ENCODE results near the gene GNA12.

The GNA12 gene

GRCh38 chr7:2735744-2736143 is 108.4 kb downstream of the GNA12 start:
- Histone ChIP-seq H3K4me3 (ENCODE audit: low read length) (no peak overlapping the region), H3K9ac (ENCODE audit: low read length) (no peak overlapping the region), H3K27me3 (replicated peaks; ENCODE audit: control insufficient read depth, insufficient read depth, low read length) (no peaks in the 10 kb centered on the region), H3K4me1 (ENCODE audit: control insufficient read depth, insufficient read depth, low read length) (peaks cover 11% of the 10 kb centered on the region), H3K9me3 (ENCODE audit: control insufficient read depth, low read length) (no peaks in the 10 kb centered on the region), H3K36me3 (ENCODE audit: control insufficient read depth, insufficient read depth, low read length, severe bottlenecking) (peaks cover 20% of the 10 kb centered on the region)
- DNase-seq (ENCODE audit: low read depth): no peak

DNA sequence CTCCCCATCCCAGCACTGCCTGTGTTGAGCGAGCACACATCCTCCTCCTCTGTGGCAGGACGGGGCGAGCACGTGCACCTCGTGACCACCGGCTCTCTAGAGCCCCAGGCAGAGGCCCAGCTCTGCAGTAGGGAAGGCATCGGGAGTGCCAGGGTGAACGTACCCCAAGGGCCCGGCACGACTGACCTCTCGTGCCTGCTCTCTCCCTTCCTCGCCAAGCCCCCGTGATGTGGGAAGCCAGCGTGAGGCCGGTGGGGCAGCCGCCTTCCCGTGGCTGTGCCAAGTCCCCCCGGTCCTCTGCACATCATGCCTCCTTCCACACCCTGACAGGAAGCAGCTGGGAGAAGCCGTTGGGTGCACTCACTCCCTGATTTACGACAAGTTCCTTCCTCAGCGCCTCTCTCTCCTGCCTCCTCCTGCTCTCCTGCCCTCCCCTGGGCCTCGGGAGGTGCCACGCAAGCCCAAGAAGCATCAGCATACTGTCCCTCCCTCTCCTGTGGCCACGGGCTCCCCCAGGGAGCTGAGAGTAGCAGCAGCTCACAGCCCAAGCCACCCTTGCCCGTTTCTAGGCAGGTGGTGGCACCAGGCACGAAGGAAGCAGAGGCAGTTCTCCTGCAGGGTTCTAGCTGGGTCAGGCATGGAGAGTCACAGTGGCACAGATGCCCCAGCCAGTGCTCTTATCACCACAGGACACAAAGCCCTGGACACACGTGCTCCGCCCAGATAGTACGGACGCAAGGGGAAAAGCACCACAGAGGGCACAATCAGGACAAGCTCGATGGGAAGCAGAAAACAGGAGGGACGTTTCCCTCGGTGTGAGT is 109.1 kb downstream of the GNA12 start:
- no peak overlapping the region for H3K4me3 ChIP-seq (ENCODE audit: low read length)
- no peaks in the 10 kb centered on the region for H3K9me3 ChIP-seq (ENCODE audit: control insufficient read depth, low read length)
- H3K4me1 ChIP-seq (ENCODE audit: control insufficient read depth, insufficient read depth, low read length): peaks cover 11% of the 10 kb centered on the region
- no peak for DNase-seq (ENCODE audit: low read depth)
- no peaks in the 10 kb centered on the region for H3K27me3 ChIP-seq (replicated peaks; ENCODE audit: control insufficient read depth, insufficient read depth, low read length)
- H3K36me3 ChIP-seq (ENCODE audit: control insufficient read depth, insufficient read depth, low read length, severe bottlenecking): peaks cover 27% of the 10 kb centered on the region
- H3K9ac ChIP-seq (ENCODE audit: low read length): no peak overlapping the region

DNA sequence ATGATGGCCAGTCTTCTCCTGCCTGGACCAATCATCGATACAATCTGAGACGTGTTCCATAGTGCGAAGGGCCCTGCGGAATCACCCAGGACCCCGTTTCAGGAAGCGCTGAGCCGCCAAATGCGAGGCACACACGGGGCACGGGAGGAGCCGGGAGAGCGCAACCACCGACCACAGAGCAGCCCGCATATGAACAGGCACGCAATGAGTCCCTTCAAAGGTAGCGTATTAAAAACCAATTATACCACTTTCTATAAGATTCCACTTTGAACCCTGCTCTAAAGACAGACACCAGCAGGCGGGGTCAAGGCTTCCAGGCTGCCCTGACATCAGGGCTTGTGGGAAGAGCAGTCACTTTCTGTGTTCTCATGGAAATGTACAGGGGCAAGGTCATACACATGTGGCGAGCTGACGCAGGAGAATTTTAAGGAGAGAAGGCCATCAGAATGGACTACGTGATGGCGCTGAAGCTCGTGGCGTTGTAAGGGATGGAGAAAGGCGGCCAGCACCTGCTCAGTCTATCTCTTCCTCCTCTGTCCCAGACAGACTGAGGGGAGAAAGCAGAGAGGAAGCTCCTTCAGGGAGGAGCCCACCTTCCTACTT is 109.9 kb downstream of the GNA12 start:
- peaks cover 29% of the 10 kb centered on the region for H3K36me3 ChIP-seq (ENCODE audit: control insufficient read depth, insufficient read depth, low read length, severe bottlenecking)
- peaks cover 11% of the 10 kb centered on the region for H3K4me1 ChIP-seq (ENCODE audit: control insufficient read depth, insufficient read depth, low read length)
- DNase-seq (ENCODE audit: low read depth): no peak
- no peak overlapping the region for H3K9ac ChIP-seq (ENCODE audit: low read length)
- no peaks in the 10 kb centered on the region for H3K27me3 ChIP-seq (replicated peaks; ENCODE audit: control insufficient read depth, insufficient read depth, low read length)
- no peaks in the 10 kb centered on the region for H3K9me3 ChIP-seq (ENCODE audit: control insufficient read depth, low read length)
- H3K4me3 ChIP-seq (ENCODE audit: low read length): no peak overlapping the region

GRCh38 chr7:2732959-2733584 is 111.0 kb downstream of the GNA12 start:
- Histone ChIP-seq H3K9me3 (ENCODE audit: control insufficient read depth, low read length) (no peaks in the 10 kb centered on the region), H3K4me1 (ENCODE audit: control insufficient read depth, insufficient read depth, low read length) (peaks cover 6% of the 10 kb centered on the region), H3K27me3 (replicated peaks; ENCODE audit: control insufficient read depth, insufficient read depth, low read length) (no peaks in the 10 kb centered on the region), H3K9ac (ENCODE audit: low read length) (peak overlapping the region; percentile 19), H3K36me3 (ENCODE audit: control insufficient read depth, insufficient read depth, low read length, severe bottlenecking) (peaks cover 30% of the 10 kb centered on the region), H3K4me3 (ENCODE audit: low read length) (peak overlapping the region; percentile 3)
- no peak for DNase-seq (ENCODE audit: low read depth)

- H3K4me1 ChIP-seq (ENCODE audit: control insufficient read depth, insufficient read depth, low read length): peaks cover 6% of the 10 kb centered on the region
- DNase-seq (ENCODE audit: low read depth): no peak
- H3K36me3 ChIP-seq (ENCODE audit: control insufficient read depth, insufficient read depth, low read length, severe bottlenecking): peaks cover 33% of the 10 kb centered on the region
- no peak overlapping the region for H3K9ac ChIP-seq (ENCODE audit: low read length)
- H3K27me3 ChIP-seq (replicated peaks; ENCODE audit: control insufficient read depth, insufficient read depth, low read length): no peaks in the 10 kb centered on the region
- H3K9me3 ChIP-seq (ENCODE audit: control insufficient read depth, low read length): no peaks in the 10 kb centered on the region
- no peak overlapping the region for H3K4me3 ChIP-seq (ENCODE audit: low read length)
Observed at GRCh38 chr7:2732388-2732787, 111.7 kb downstream of the GNA12 start.

DNA sequence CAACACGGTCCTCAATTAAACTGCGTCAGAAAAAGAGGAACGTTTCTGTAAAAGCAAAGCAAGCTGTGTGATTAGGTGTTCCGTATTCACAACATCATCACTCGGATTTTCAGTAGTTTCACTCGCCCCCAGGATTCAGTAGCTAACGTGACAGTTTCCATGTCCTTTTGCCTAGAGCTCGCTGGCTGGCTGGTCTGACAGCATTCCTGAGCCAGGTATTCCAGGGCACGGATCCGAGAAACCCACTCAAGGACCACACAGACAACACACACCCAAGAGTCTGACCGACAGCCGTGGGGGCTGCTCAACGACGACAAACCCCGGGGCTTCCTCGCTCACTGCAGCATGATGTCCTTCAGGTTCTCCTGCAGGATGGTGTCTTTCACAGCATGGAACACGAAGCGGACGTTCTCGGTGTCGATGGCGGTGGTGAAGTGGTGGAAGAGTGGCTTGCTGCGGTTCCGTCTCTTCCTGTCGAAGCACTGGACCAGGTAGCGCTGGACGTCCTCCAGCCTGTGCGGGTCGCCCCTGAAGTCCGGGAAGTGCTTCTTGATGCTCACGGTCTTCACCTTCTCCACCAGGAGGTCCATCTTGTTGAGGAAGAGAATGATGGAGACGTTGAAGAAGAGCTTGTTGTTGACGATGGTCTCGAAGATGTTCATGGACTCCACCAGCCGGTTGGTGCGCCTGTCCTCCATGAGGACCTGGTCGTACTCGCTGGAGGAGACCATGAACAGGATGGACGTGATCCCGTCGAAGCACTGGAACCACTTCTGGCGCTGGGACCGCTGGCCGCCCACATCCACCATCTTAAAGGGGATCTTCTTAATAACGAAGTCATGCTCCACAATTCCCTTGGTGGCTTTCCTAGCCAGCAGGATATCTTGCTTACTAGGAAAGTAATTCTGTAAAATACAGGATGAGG is 113.0 kb downstream of the GNA12 start:
- Histone ChIP-seq H3K9ac (ENCODE audit: low read length) (no peak overlapping the region), H3K36me3 (ENCODE audit: control insufficient read depth, insufficient read depth, low read length, severe bottlenecking) (peaks cover 42% of the 10 kb centered on the region), H3K27me3 (replicated peaks; ENCODE audit: control insufficient read depth, insufficient read depth, low read length) (no peaks in the 10 kb centered on the region), H3K9me3 (ENCODE audit: control insufficient read depth, low read length) (no peaks in the 10 kb centered on the region), H3K4me1 (ENCODE audit: control insufficient read depth, insufficient read depth, low read length) (peaks cover 6% of the 10 kb centered on the region), H3K4me3 (ENCODE audit: low read length) (no peak overlapping the region)
- DNase-seq (ENCODE audit: low read depth): no peak

- H3K27me3 ChIP-seq (replicated peaks; ENCODE audit: control insufficient read depth, insufficient read depth, low read length): no peaks in the 10 kb centered on the region
- no peak overlapping the region for H3K9ac ChIP-seq (ENCODE audit: low read length)
- no peaks in the 10 kb centered on the region for H3K9me3 ChIP-seq (ENCODE audit: control insufficient read depth, low read length)
- no peak for DNase-seq (ENCODE audit: low read depth)
- H3K4me1 ChIP-seq (ENCODE audit: control insufficient read depth, insufficient read depth, low read length): peaks cover 6% of the 10 kb centered on the region
- H3K4me3 ChIP-seq (ENCODE audit: low read length): no peak overlapping the region
- peaks cover 49% of the 10 kb centered on the region for H3K36me3 ChIP-seq (ENCODE audit: control insufficient read depth, insufficient read depth, low read length, severe bottlenecking)
Observed at GRCh38 chr7:2729893-2730716, 114.0 kb downstream of the GNA12 start.

- H3K4me1 ChIP-seq (ENCODE audit: control insufficient read depth, insufficient read depth, low read length): peaks cover 6% of the 10 kb centered on the region
- H3K9ac ChIP-seq (ENCODE audit: low read length): no peak overlapping the region
- H3K36me3 ChIP-seq (ENCODE audit: control insufficient read depth, insufficient read depth, low read length, severe bottlenecking): peaks cover 57% of the 10 kb centered on the region
- H3K27me3 ChIP-seq (replicated peaks; ENCODE audit: control insufficient read depth, insufficient read depth, low read length): no peaks in the 10 kb centered on the region
- no peak for DNase-seq (ENCODE audit: low read depth)
- H3K9me3 ChIP-seq (ENCODE audit: control insufficient read depth, low read length): no peaks in the 10 kb centered on the region
- H3K4me3 ChIP-seq (ENCODE audit: low read length): no peak overlapping the region
Observed at GRCh38 chr7:2729031-2729892, 114.8 kb downstream of the GNA12 start.

- H3K9me3 ChIP-seq (ENCODE audit: control insufficient read depth, low read length): no peaks in the 10 kb centered on the region
- peak; percentile 4 for DNase-seq (ENCODE audit: low read depth)
- peaks cover 59% of the 10 kb centered on the region for H3K36me3 ChIP-seq (ENCODE audit: control insufficient read depth, insufficient read depth, low read length, severe bottlenecking)
- H3K4me3 ChIP-seq (ENCODE audit: low read length): no peak overlapping the region
- H3K27me3 ChIP-seq (replicated peaks; ENCODE audit: control insufficient read depth, insufficient read depth, low read length): no peaks in the 10 kb centered on the region
- no peak overlapping the region for H3K9ac ChIP-seq (ENCODE audit: low read length)
- H3K4me1 ChIP-seq (ENCODE audit: control insufficient read depth, insufficient read depth, low read length): peaks cover 6% of the 10 kb centered on the region
Observed at GRCh38 chr7:2728316-2729030, 115.6 kb downstream of the GNA12 start.
